Measurements from ENCODE around the gene YWHAB.

- TF ChIP-seq CTCF (IDR thresholded peaks at IDR 0.05; ENCODE audit: low read length) (no peak), EZH2 (IDR thresholded peaks at IDR 0.05; ENCODE audit: borderline replicate concordance, low read length) (no peak)
Observed at GRCh38 chr20:44910690-44911262, 25.3 kb downstream of the YWHAB start.

All from OCI-LY1 (cell line).